H1 (cell line): Measurements from ENCODE around the gene HEXIM2. TPM values are rescaled to one million over a fixed set of nuclear protein-coding genes. Genes with fewer than 3 reads are reported as not detected.
A peak's percentile ranks its signal among the peaks of the same experiment; 100 is the strongest.

Experiments
- CTCF ChIA-PET: fragments of 300-600 bp; sonication (Branson Sonifier 250); formaldehyde crosslinking; loops from one replicate; lab custom pipeline; 2021; ENCODE audit not compliant: partially characterized antibody; lab: Charles Lee
- POLR2A ChIA-PET: fragments of 300-600 bp; sonication (Branson Sonifier 250); formaldehyde crosslinking; loops from one replicate; lab custom pipeline; 2021; ENCODE audit warnings: inconsistent platforms; ENCODE audit not compliant: partially characterized antibody; lab: Charles Lee
- DNase-seq, 2 experiments: peaks; one replicate each; pipeline versions ENCODE4 v3.0.0 to v3.0.0-alpha.2; 2010 to 2022; ENCODE audit warnings: low spot score in 2 of 2, low read depth in 1 of 2, mixed read lengths in 1 of 2
- FAIRE-seq: peaks from 2 replicates; lab custom pipeline; 2011; peaks lifted over from hg19 to GRCh38; lab: Jason Lieb, UNC
- H2AFZ ChIP-seq: 2 replicates; pipeline ENCODE4 v1.8.1; 2012; ENCODE audit warnings: low read length, inconsistent platforms
- H2AK5ac ChIP-seq: 2 replicates; pipeline ENCODE4 v1.6.1; 2013; ENCODE audit warnings: low read depth, low read length
- H2BK120ac ChIP-seq: replicated peaks from 2 replicates; pipeline ENCODE3; 2013; ENCODE audit warnings: low read depth, low read length, inconsistent platforms
- H2BK12ac ChIP-seq: 2 replicates; pipeline ENCODE4 v1.6.1; 2013; ENCODE audit warnings: low read depth, low read length
- H2BK15ac ChIP-seq: 2 replicates; pipeline ENCODE4 v1.6.1; 2013; ENCODE audit warnings: low read length
- H2BK20ac ChIP-seq: 2 replicates; pipeline ENCODE4 v1.6.1; 2013; ENCODE audit warnings: low read length
- H2BK5ac ChIP-seq: 2 replicates; pipeline ENCODE4 v1.6.1; 2013; ENCODE audit warnings: low read depth, low read length
- H3K14ac ChIP-seq: 2 replicates; pipeline ENCODE4 v1.6.1; 2013; ENCODE audit warnings: inconsistent platforms; ENCODE audit not compliant: insufficient read length
- H3K18ac ChIP-seq: 2 replicates; pipeline ENCODE4 v1.6.1; 2013; ENCODE audit warnings: low read length; ENCODE audit errors: extremely low read depth
- H3K23ac ChIP-seq: 2 replicates; pipeline ENCODE4 v1.6.1; 2013; ENCODE audit warnings: inconsistent platforms; ENCODE audit not compliant: insufficient read length
- H3K23me2 ChIP-seq: 2 replicates; pipeline ENCODE4 v1.6.1; 2013; ENCODE audit warnings: low read depth, low read length
- H3K27ac ChIP-seq: 2 replicates; pipeline ENCODE4 v1.6.1; 2011; ENCODE audit warnings: low read depth, low read length, inconsistent platforms
- H3K27me3 ChIP-seq, 4 experiments: replicated peaks in 1 of 4; 1 replicate in 1 of 4; 2 replicates in 3 of 4; pipeline versions ENCODE4 v1.6.1 to v1.8.1; 2011 to 2013; ENCODE audit warnings: low read length in 3 of 4, mild to moderate bottlenecking in 3 of 4, inconsistent platforms in 2 of 4, mixed read lengths in 2 of 4, moderate library complexity in 1 of 4; ENCODE audit not compliant: control insufficient read depth in 3 of 4, insufficient read depth in 3 of 4; ENCODE audit errors: extremely low read depth in 1 of 4
- H3K36me3 ChIP-seq, 4 experiments: 2 replicates each; pipeline versions ENCODE4 v1.6.1 to v1.8.1; 2011 to 2013; ENCODE audit warnings: mild to moderate bottlenecking in 4 of 4, low read length in 3 of 4, moderate library complexity in 2 of 4, control low read depth in 1 of 4, inconsistent platforms in 1 of 4; ENCODE audit not compliant: insufficient read depth in 4 of 4, control insufficient read depth in 2 of 4
- H3K4ac ChIP-seq: replicated peaks from 2 replicates; pipeline ENCODE3; 2013; ENCODE audit warnings: low read length, low read depth, mixed read lengths, inconsistent platforms; ENCODE audit not compliant: insufficient read length
- H3K4me1 ChIP-seq, 4 experiments: replicated peaks in 1 of 4; 1 replicate in 1 of 4; 2 replicates in 3 of 4; pipeline versions ENCODE4 v1.6.1 to v1.8.1; 2011 to 2013; ENCODE audit warnings: low read length in 3 of 4, inconsistent platforms in 2 of 4, mixed read lengths in 1 of 4; ENCODE audit not compliant: insufficient read depth in 4 of 4, control insufficient read depth in 3 of 4
- H3K4me2 ChIP-seq, 2 experiments: 2 replicates each; pipeline versions ENCODE4 v1.6.1 to v1.8.1; 2011 to 2013; ENCODE audit warnings: low read depth in 2 of 2, low read length in 2 of 2, control low read depth in 1 of 2, inconsistent platforms in 1 of 2, mild to moderate bottlenecking in 1 of 2; ENCODE audit not compliant: insufficient read depth in 1 of 2
- H3K4me3 ChIP-seq, 4 experiments: fragments of 200-600, 300-600 bp in 1 of 4; sonication (generic), shearing (Covaris generic), sonication (Bioruptor Twin) in 1 of 4; 2 replicates each; pipeline versions ENCODE4 v1.5.1 to v1.8.1; 2011 to 2016; ENCODE audit warnings: low read length in 4 of 4, low read depth in 3 of 4, control low read depth in 2 of 4, inconsistent platforms in 2 of 4, mild to moderate bottlenecking in 2 of 4, mixed read lengths in 1 of 4, moderate library complexity in 1 of 4; ENCODE audit not compliant: insufficient read depth in 2 of 4; ENCODE audit errors: extremely low read depth in 1 of 4
- H3K56ac ChIP-seq: replicated peaks from 2 replicates; pipeline ENCODE3; 2013; ENCODE audit warnings: low read depth, mild to moderate bottlenecking, mixed read lengths, low read length, inconsistent platforms; ENCODE audit not compliant: insufficient read length
- H3K79me1 ChIP-seq: 2 replicates; pipeline ENCODE4 v1.6.1; 2013; ENCODE audit warnings: low read depth, low read length, control low read depth
- H3K79me2 ChIP-seq, 2 experiments: 2 replicates each; pipeline versions ENCODE4 v1.6.1 to v1.8.1; 2012 to 2013; ENCODE audit warnings: low read length in 2 of 2, mild to moderate bottlenecking in 2 of 2, inconsistent platforms in 1 of 2; ENCODE audit not compliant: insufficient read depth in 2 of 2, control insufficient read depth in 1 of 2
- H3K9ac ChIP-seq, 4 experiments: replicated peaks in 1 of 4; 1 replicate in 1 of 4; 2 replicates in 3 of 4; pipeline versions ENCODE4 v1.6.1 to v1.8.1; 2011 to 2013; ENCODE audit warnings: low read depth in 3 of 4, low read length in 3 of 4, control low read depth in 2 of 4, mild to moderate bottlenecking in 2 of 4, moderate library complexity in 2 of 4, inconsistent platforms in 1 of 4; ENCODE audit errors: extremely low read depth in 1 of 4
- H3K9me3 ChIP-seq, 2 experiments: 2 replicates each; pipeline versions ENCODE4 v1.6.1 to v1.8.1; 2012 to 2013; ENCODE audit warnings: mild to moderate bottlenecking in 2 of 2, moderate library complexity in 2 of 2, control low read depth in 1 of 2, inconsistent platforms in 1 of 2, low read depth in 1 of 2, low read length in 1 of 2, mixed read lengths in 1 of 2; ENCODE audit not compliant: insufficient read depth in 2 of 2
- H4K20me1 ChIP-seq, 2 experiments: replicated peaks in 1 of 2; 2 replicates each; pipeline versions ENCODE3 to v1.8.1; 2011 to 2013; ENCODE audit warnings: inconsistent platforms in 2 of 2, low read length in 2 of 2, mild to moderate bottlenecking in 1 of 2; ENCODE audit not compliant: insufficient read depth in 2 of 2, control insufficient read depth in 1 of 2
- H4K5ac ChIP-seq: 2 replicates; pipeline ENCODE4 v1.6.1; 2013; ENCODE audit warnings: low read length, low read depth, mixed read lengths, inconsistent platforms; ENCODE audit not compliant: insufficient read length
- H4K8ac ChIP-seq: 2 replicates; pipeline ENCODE4 v1.8.0; 2013; ENCODE audit warnings: mild to moderate bottlenecking, moderate library complexity, low read length, inconsistent platforms; ENCODE audit not compliant: insufficient read depth; ENCODE audit errors: extremely low read depth
- H4K91ac ChIP-seq: replicated peaks from 2 replicates; pipeline ENCODE3; 2013; ENCODE audit warnings: low read length, mixed read lengths, inconsistent platforms; ENCODE audit not compliant: insufficient read length
- POLR2AphosphoS5 ChIP-seq: IDR thresholded peaks from 2 replicates; pipeline ENCODE4 v1.6.1; 2011; ENCODE audit warnings: low read depth, low read length
- YY1 ChIP-seq: IDR thresholded peaks from 2 replicates; pipeline ENCODE4 v1.6.1; 2011; ENCODE audit warnings: low read depth, mild to moderate bottlenecking, low read length
- WGBS, 2 experiments: shearing (Covaris generic) in 1 of 2; methylation state at CpG; one replicate each; pipeline versions ENCODE4 v1.1.6 to v1.1.7; 2013 to 2015; ENCODE audit warnings: low lambda C conversion rate in 2 of 2, mixed read lengths in 2 of 2, inconsistent platforms in 1 of 2, low coverage in 1 of 2, missing lambda C conversion rate in 1 of 2; ENCODE audit not compliant: insufficient replicate concordance in 2 of 2, insufficient coverage in 1 of 2, insufficient read length in 1 of 2; ENCODE audit errors: extremely low coverage in 1 of 2, missing lambda C conversion rate in 1 of 2; 5-methylcytosine and 5-hydroxymethylcytosine counted together
- polyA plus RNA-seq, 7 experiments: library from polyadenylated mRNA; depleted of rRNA in 3 of 7; stranded (reverse) in 5 of 7; unstranded in 2 of 7; fragments of >200 nt in 5 of 7; fragments of 200-250 nt in 2 of 7; gene quantifications; 1 replicate in 5 of 7; 2 replicates in 1 of 7; 4 replicates in 1 of 7; pipeline versions ENCODE4 v1.2.1 to v1.2.3, GENCODE V29; 2011 to 2013; ENCODE audit warnings: missing spikeins in 2 of 7, mixed read lengths in 2 of 7
- total RNA-seq: library from RNA; stranded (reverse); fragmentation: NEBNext Ultra II Directional; extraction: Animal tissue kit (Norgen Biotek cat#: 25700); gene quantifications from 2 replicates; pipeline ENCODE4 v1.2.1, GENCODE V29; 2021

The HEXIM2 gene
- total and polyA plus RNA-seq, 2 of the 8 experiments (the other 6 are each of a cell fraction or from before 2014, with no cell fraction given) = 7.5 to 13.2 TPM

DNA sequence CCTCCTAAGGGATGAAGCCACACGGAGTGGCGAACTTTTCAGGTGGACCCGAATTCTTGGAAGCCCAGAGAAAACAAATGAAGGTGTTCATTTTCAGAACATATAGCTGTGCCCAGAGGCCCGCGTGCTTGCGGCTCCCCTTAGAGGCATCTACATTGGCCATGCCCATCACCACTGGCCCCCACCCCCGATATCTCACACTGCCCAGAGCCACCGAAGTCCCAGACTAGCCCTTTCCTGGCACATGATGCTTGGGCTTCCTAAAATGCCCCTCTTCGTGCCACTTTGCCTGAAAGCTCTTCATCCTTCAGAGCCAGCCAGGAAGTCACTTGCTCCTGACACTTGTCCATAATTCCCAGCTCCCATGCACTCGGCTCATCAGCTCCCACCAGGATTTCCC is 15.5 kb upstream of the HEXIM2 start:
- Histone ChIP-seq H2BK5ac (no peak overlapping the region; the same call in 1 of the 2 replicates), H3K36me3 (no peaks in the 10 kb centered on the region), H3K4ac (no peak overlapping the region), H4K5ac (no peak overlapping the region), H2BK12ac (peak overlapping the region; percentile 60; the same call in 1 of the 2 replicates), H3K79me2 (peaks cover 0 to 18% of the 10 kb centered on the region in 2 experiments; a peak in 2 of 4 replicates), H3K27ac (no peak overlapping the region), H4K8ac (no peak overlapping the region), H3K23me2 (peaks cover 22% of the 10 kb centered on the region), H3K4me2 (peak overlapping the region; percentile 68 to 70; a peak in 1 of 4 replicates), H2AK5ac (peak overlapping the region; percentile 69; the same call in 1 of the 2 replicates), H3K56ac (no peak overlapping the region), H3K18ac (no peak overlapping the region), H2BK20ac (no peak overlapping the region), H3K79me1 (peaks cover 3% of the 10 kb centered on the region; the same call in 1 of the 2 replicates), H2AFZ (no peak overlapping the region), H4K91ac (peak overlapping the region; percentile 32), H2BK120ac (no peak overlapping the region), H3K23ac (no peak overlapping the region), H3K4me1 (peaks cover 3 to 23% (median 19%) of the 10 kb centered on the region in 4 experiments), H3K9ac (no peak overlapping the region), H2BK15ac (peak overlapping the region; percentile 72; the same call in 1 of the 2 replicates), H3K9me3 (no peaks in the 10 kb centered on the region), H4K20me1 (peaks cover 0 to 6% of the 10 kb centered on the region in 2 experiments), H3K14ac (no peak overlapping the region), H3K27me3 (no peaks in the 10 kb centered on the region), H3K4me3 (0 out of 8 replicates have a peak overlapping the region, but pooled peaks of 1 of the 4 experiments have one; percentile 93)
- FAIRE-seq (no peak), DNase-seq (no peak)
- ChIA-PET CTCF (interaction anchor here (0.5 to 9.4 kb wide), 5 partner anchors 9 to 52 kb away, joined by 3 to 187 read pairs (median 3); partner anchors contain the start of genes ACBD4 and HEXIM2), POLR2A (interaction anchor here (0.9 to 20.3 kb wide), 4 partner anchors 14 to 255 kb away, joined by 3 to 1076 read pairs (median 192); partner anchors contain the start of genes ACBD4, HEXIM2 and PLCD3)
- WGBS, 2 experiments = 87% methylated on average over 10 of the region's 10 CpGs; no CpG with 5 or more reads in 1 of the 2 experiments
- TF ChIP-seq YY1 = no peak
- peak; percentile 19; the same call in 1 of the 2 replicates for TF ChIP-seq POLR2AphosphoS5
